ENCODE measurements around the gene MPC1. TPM values are rescaled to one million over a fixed set of nuclear protein-coding genes. Genes with fewer than 3 reads are reported as not detected.

The MPC1 gene
- total and polyA plus RNA-seq, 7 experiments from 2014 or later = 18.5 to 64.2 (median 30.7) TPM

- H3K4me1 Mint-ChIP-seq = peaks cover 8 to 22% (median 10%) of the 10 kb centered on the region in 7 donors
- peak overlapping the region; percentile 94 for H3K4me3 ChIP-seq (ENCODE audit: low read length)
- CTCF ChIA-PET = no interaction called here
- peaks cover 2 to 12% (median 5%) of the 10 kb centered on the region in 5 donors for H3K36me3 Mint-ChIP-seq
- intact Hi-C loops (cut with micrococcal nuclease) = loop anchor here in 1 of 2 donors (5.0 kb wide), 1 partner anchor 64 kb away; no protein-coding TSS in a partner anchor
- DNase-seq (peak in 7 of 9 donors; percentile 31 to 54 (median 48)), ATAC-seq (peak; percentile 33)
- H3K27ac ChIP-seq (ENCODE audit: low read depth, low read length) = no peak overlapping the region
- no peaks in the 10 kb centered on the region for H3K27me3 ChIP-seq (ENCODE audit: control insufficient read depth in 2 of 2, insufficient read depth in 2 of 2, low read length in 2 of 2)
- H3K9me3 Mint-ChIP-seq = no peaks in the 10 kb centered on the region
- no peaks in the 10 kb centered on the region for H3K9me3 ChIP-seq (ENCODE audit: control insufficient read depth in 2 of 3, low read length in 3 of 3)
- peak overlapping the region; percentile 72 to 95 (median 84) for H3K27ac Mint-ChIP-seq
- POLR2A ChIA-PET = interaction anchor here (0.6 to 1.9 kb wide), 4 partner anchors 38 to 521 kb away, joined by 3 to 9 read pairs (median 4); no protein-coding TSS in a partner anchor
- H3K36me3 ChIP-seq (ENCODE audit: control insufficient read depth in 2 of 3, insufficient read depth in 3 of 3, low read length in 3 of 3) = peaks cover 0 to 23% (median 0%) of the 10 kb centered on the region in 3 experiments
- peak overlapping the region in 8 of 10 donors; percentile 83 to 94 (median 90) for H3K4me3 Mint-ChIP-seq
- H3K27me3 Mint-ChIP-seq = peaks cover 0 to 5% (median 0%) of the 10 kb centered on the region in 5 donors
- H3K4me1 ChIP-seq (ENCODE audit: control insufficient read depth in 2 of 2, insufficient read depth in 2 of 2, low read length in 2 of 2) = peaks cover 32 to 37% of the 10 kb centered on the region in 2 donors
Measured at GRCh38 chr6:166341464-166341863, 41.3 kb downstream of the MPC1 start.

GRCh38 chr6:166338854-166339253 is 43.9 kb downstream of the MPC1 start:
- H3K4me3 Mint-ChIP-seq = no peak overlapping the region
- ChIA-PET CTCF (interaction anchor here (0.9 kb wide), 1 partner anchor 43 kb away, joined by 3 read pairs; no protein-coding TSS in a partner anchor), POLR2A (no interaction called here)
- Histone ChIP-seq H3K9me3 (ENCODE audit: control insufficient read depth in 2 of 3, low read length in 3 of 3) (no peaks in the 10 kb centered on the region), H3K27me3 (ENCODE audit: control insufficient read depth in 2 of 2, insufficient read depth in 2 of 2, low read length in 2 of 2) (no peaks in the 10 kb centered on the region), H3K4me1 (ENCODE audit: control insufficient read depth in 2 of 2, insufficient read depth in 2 of 2, low read length in 2 of 2) (peaks cover 46 to 53% of the 10 kb centered on the region in 2 donors), H3K4me3 (ENCODE audit: low read length) (no peak overlapping the region), H3K36me3 (ENCODE audit: control insufficient read depth in 2 of 3, insufficient read depth in 3 of 3, low read length in 3 of 3) (peaks cover 0 to 31% (median 0%) of the 10 kb centered on the region in 3 experiments), H3K27ac (ENCODE audit: low read depth, low read length) (no peak overlapping the region)
- H3K36me3 Mint-ChIP-seq = peaks cover 12 to 26% (median 17%) of the 10 kb centered on the region in 5 donors
- intact Hi-C loops (cut with micrococcal nuclease) = no loop called here
- H3K4me1 Mint-ChIP-seq = peaks cover 22 to 45% (median 35%) of the 10 kb centered on the region in 7 donors
- no peaks in the 10 kb centered on the region for H3K9me3 Mint-ChIP-seq
- ATAC-seq (no peak), DNase-seq (no peak)
- H3K27me3 Mint-ChIP-seq = no peaks in the 10 kb centered on the region
- H3K27ac Mint-ChIP-seq = no peak overlapping the region

- ATAC-seq = no peak
- intact Hi-C loops (cut with micrococcal nuclease) = no loop called here
- ChIA-PET CTCF (no interaction called here), POLR2A (interaction anchor here (0.6 to 1.1 kb wide), 4 partner anchors 11 to 504 kb away, joined by 3 read pairs; no protein-coding TSS in a partner anchor)
- Histone ChIP-seq H3K4me3 (ENCODE audit: low read length) (no peak overlapping the region), H3K27me3 (ENCODE audit: control insufficient read depth in 2 of 2, insufficient read depth in 2 of 2, low read length in 2 of 2) (no peaks in the 10 kb centered on the region), H3K36me3 (ENCODE audit: control insufficient read depth in 2 of 3, insufficient read depth in 3 of 3, low read length in 3 of 3) (peaks cover 0 to 22% (median 0%) of the 10 kb centered on the region in 3 experiments), H3K4me1 (ENCODE audit: control insufficient read depth in 2 of 2, insufficient read depth in 2 of 2, low read length in 2 of 2) (peaks cover 58 to 65% of the 10 kb centered on the region in 2 donors), H3K27ac (ENCODE audit: low read depth, low read length) (no peak overlapping the region), H3K9me3 (ENCODE audit: control insufficient read depth in 2 of 3, low read length in 3 of 3) (no peaks in the 10 kb centered on the region)
- Mint-ChIP-seq H3K4me3 (no peak overlapping the region), H3K27ac (no peak overlapping the region), H3K9me3 (no peaks in the 10 kb centered on the region), H3K36me3 (peaks cover 12 to 33% (median 22%) of the 10 kb centered on the region in 5 donors), H3K27me3 (no peaks in the 10 kb centered on the region), H3K4me1 (peaks cover 36 to 56% (median 49%) of the 10 kb centered on the region in 7 donors)
- DNase-seq = no peak
Measured at GRCh38 chr6:166336847-166337246, 45.9 kb downstream of the MPC1 start.

- ATAC-seq (no peak), DNase-seq (no peak)
- H3K36me3 Mint-ChIP-seq = peaks cover 12 to 33% (median 22%) of the 10 kb centered on the region in 5 donors
- intact Hi-C loops (cut with micrococcal nuclease) = no loop called here
- H3K27me3 ChIP-seq (ENCODE audit: control insufficient read depth in 2 of 2, insufficient read depth in 2 of 2, low read length in 2 of 2) = no peaks in the 10 kb centered on the region
- H3K27ac ChIP-seq (ENCODE audit: low read depth, low read length) = no peak overlapping the region
- peaks cover 0 to 24% (median 0%) of the 10 kb centered on the region in 3 experiments for H3K36me3 ChIP-seq (ENCODE audit: control insufficient read depth in 2 of 3, insufficient read depth in 3 of 3, low read length in 3 of 3)
- POLR2A ChIA-PET = interaction anchor here (1.1 to 1.2 kb wide), 2 partner anchors 13 to 15 kb away, joined by 3 to 4 read pairs; no protein-coding TSS in a partner anchor
- CTCF ChIA-PET = no interaction called here
- peaks cover 51 to 63% of the 10 kb centered on the region in 2 donors for H3K4me1 ChIP-seq (ENCODE audit: control insufficient read depth in 2 of 2, insufficient read depth in 2 of 2, low read length in 2 of 2)
- H3K9me3 Mint-ChIP-seq = no peaks in the 10 kb centered on the region
- H3K27ac Mint-ChIP-seq = peak overlapping the region in 1 of 9 donors; percentile 67
- peaks cover 34 to 58% (median 52%) of the 10 kb centered on the region in 7 donors for H3K4me1 Mint-ChIP-seq
- H3K4me3 ChIP-seq (ENCODE audit: low read length) = no peak overlapping the region
- peak overlapping the region in 7 of 10 donors; percentile 8 to 81 (median 50) for H3K4me3 Mint-ChIP-seq
- no peaks in the 10 kb centered on the region for H3K9me3 ChIP-seq (ENCODE audit: control insufficient read depth in 2 of 3, low read length in 3 of 3)
- H3K27me3 Mint-ChIP-seq = no peaks in the 10 kb centered on the region
Measured at GRCh38 chr6:166335378-166336302, 47.1 kb downstream of the MPC1 start.

- intact Hi-C loops (cut with micrococcal nuclease) = no loop called here
- Histone ChIP-seq H3K27ac (ENCODE audit: low read depth, low read length) (no peak overlapping the region), H3K27me3 (ENCODE audit: control insufficient read depth in 2 of 2, insufficient read depth in 2 of 2, low read length in 2 of 2) (no peaks in the 10 kb centered on the region), H3K9me3 (ENCODE audit: control insufficient read depth in 2 of 3, low read length in 3 of 3) (no peaks in the 10 kb centered on the region), H3K4me1 (ENCODE audit: control insufficient read depth in 2 of 2, insufficient read depth in 2 of 2, low read length in 2 of 2) (peaks cover 43 to 55% of the 10 kb centered on the region in 2 donors), H3K36me3 (ENCODE audit: control insufficient read depth in 2 of 3, insufficient read depth in 3 of 3, low read length in 3 of 3) (peaks cover 0 to 26% (median 0%) of the 10 kb centered on the region in 3 experiments), H3K4me3 (ENCODE audit: low read length) (no peak overlapping the region)
- peak overlapping the region in 8 of 10 donors; percentile 8 to 81 (median 50) for H3K4me3 Mint-ChIP-seq
- H3K27me3 Mint-ChIP-seq = no peaks in the 10 kb centered on the region
- ATAC-seq (no peak), DNase-seq (no peak)
- peaks cover 34 to 60% (median 52%) of the 10 kb centered on the region in 7 donors for H3K4me1 Mint-ChIP-seq
- H3K36me3 Mint-ChIP-seq = peaks cover 12 to 33% (median 22%) of the 10 kb centered on the region in 5 donors
- no peaks in the 10 kb centered on the region for H3K9me3 Mint-ChIP-seq
- ChIA-PET CTCF (interaction anchor here (0.8 kb wide), 1 partner anchor 25 kb away, joined by 3 read pairs; no protein-coding TSS in a partner anchor), POLR2A (interaction anchor here (1.2 kb wide), 1 partner anchor 16 kb away, joined by 4 read pairs; no protein-coding TSS in a partner anchor)
- H3K27ac Mint-ChIP-seq = peak overlapping the region in 3 of 9 donors; percentile 4 to 80 (median 40)
Measured at GRCh38 chr6:166334878-166335277, 47.9 kb downstream of the MPC1 start.

Measured in naive thymus-derived CD4-positive, alpha-beta T cell (primary cell).